Stomach (tissue), 8 donors: Measurements from ENCODE around the gene ATG9A. TPM values are rescaled to one million over a fixed set of nuclear protein-coding genes. Genes with fewer than 3 reads are reported as not detected.

Experiments
- polyA plus RNA-seq, 3 donors: library from polyadenylated mRNA; stranded (reverse); fragments of 200-250 nt; gene quantifications; one replicate each; pipeline ENCODE4 v1.2.3, GENCODE V29; 2013
- total RNA-seq, 5 donors: library from RNA; depleted of rRNA; stranded (reverse); fragments of >200 nt; gene quantifications; one replicate each; pipeline versions ENCODE4 v1.1.0 to v1.2.3, GENCODE V29; 2014 to 2016
- donor health status: healthy with polysubstance abuse.
- donor health status: Bipolar disorder and iron deficiency.
- donor health status: healthy.

ATG9A gene
- total and polyA plus RNA-seq, 8 donors = 1.4 to 100 (median 16.1) TPM

Other genes starting within 250 kb of the ATG9A start
- gene FEV, start 244.5 kb downstream of the ATG9A start, total RNA-seq = 1 to 10 TPM in 1 of 5 donors, not detected in 4; 1.3 TPM
- 1 to 10 TPM in 1 of 3 donors, under 1 TPM in 2; 0.28 to 6.4 (median 0.87) TPM for gene FEV, start 244.5 kb downstream of the ATG9A start, polyA plus RNA-seq
- 1 to 10 TPM in 1 of 5 donors, not detected in 4; 2.8 TPM for gene CRYBA2, start 236.2 kb downstream of the ATG9A start, total RNA-seq
- gene CRYBA2, start 236.2 kb downstream of the ATG9A start, polyA plus RNA-seq = 1 to 10 TPM; 1.2 to 7.5 (median 3.7) TPM
- gene CFAP65, start 188.1 kb downstream of the ATG9A start, total RNA-seq = 1 to 10 TPM in 1 of 5 donors, not detected in 4; 2.6 TPM
- under 1 TPM in 1 of 3 donors, not detected in 2; 0.10 TPM for gene CFAP65, start 188.1 kb downstream of the ATG9A start, polyA plus RNA-seq
- 10 to 100 TPM in 4 of 5 donors, under 1 TPM in 1; 0.58 to 59.1 (median 16.5) TPM for gene IHH, start 168.7 kb downstream of the ATG9A start, total RNA-seq
- 1 to 10 TPM; 6.4 to 9.0 (median 7.8) TPM for gene IHH, start 168.7 kb downstream of the ATG9A start, polyA plus RNA-seq
- gene NHEJ1, start 68.8 kb downstream of the ATG9A start, total RNA-seq = 10 to 100 TPM in 3 of 5 donors, 1 to 10 TPM in 2; 4.5 to 25.5 (median 13.2) TPM
- 10 to 100 TPM; 10.3 to 19.1 (median 10.4) TPM for gene NHEJ1, start 68.8 kb downstream of the ATG9A start, polyA plus RNA-seq
- 1 to 10 TPM in 2 of 5 donors, under 1 TPM in 3; 0.45 to 4.1 (median 0.92) TPM for gene SLC23A3, start 59.6 kb downstream of the ATG9A start, total RNA-seq
- gene SLC23A3, start 59.6 kb downstream of the ATG9A start, polyA plus RNA-seq = 1 to 10 TPM in 1 of 3 donors, under 1 TPM in 1, not detected in 1; 0.50 to 2.3 TPM
- gene CNPPD1, start 52.7 kb downstream of the ATG9A start, total RNA-seq = 10 to 100 TPM; 12.8 to 48.2 (median 36.2) TPM
- 10 to 100 TPM; 26.5 to 45.5 (median 34.2) TPM for gene CNPPD1, start 52.7 kb downstream of the ATG9A start, polyA plus RNA-seq
- gene RETREG2, start 51.4 kb downstream of the ATG9A start, total RNA-seq = 10 to 100 TPM; 31.9 to 97.3 (median 43.9) TPM
- gene RETREG2, start 51.4 kb downstream of the ATG9A start, polyA plus RNA-seq = 10 to 100 TPM; 23.9 to 52.5 (median 25.1) TPM
- gene ZFAND2B, start 22.9 kb downstream of the ATG9A start, total RNA-seq = 10 to 100 TPM; 21.3 to 79.7 (median 33.8) TPM
- gene ZFAND2B, start 22.9 kb downstream of the ATG9A start, polyA plus RNA-seq = 10 to 100 TPM; 45.0 to 81.3 (median 46.6) TPM
- 10 to 100 TPM in 4 of 5 donors, 1 to 10 TPM in 1; 8.2 to 41.5 (median 29.5) TPM for gene ABCB6, start 10.7 kb downstream of the ATG9A start, total RNA-seq
- 10 to 100 TPM in 2 of 3 donors, 1 to 10 TPM in 1; 8.4 to 47.8 (median 14.5) TPM for gene ABCB6, start 10.7 kb downstream of the ATG9A start, polyA plus RNA-seq
- gene ANKZF1, start 170 bp upstream of the ATG9A start, total RNA-seq = 100 to 1,000 TPM in 3 of 5 donors, 10 to 100 TPM in 2; 33.9 to 263 (median 138) TPM
- gene ANKZF1, start 170 bp upstream of the ATG9A start, polyA plus RNA-seq = 10 to 100 TPM; 27.8 to 36.6 (median 33.4) TPM
- 10 to 100 TPM in 1 of 5 donors, 1 to 10 TPM in 2, under 1 TPM in 1, not detected in 1; 0.58 to 31.4 (median 4.5) TPM for gene GLB1L, start 15.8 kb upstream of the ATG9A start, total RNA-seq
- gene GLB1L, start 15.8 kb upstream of the ATG9A start, polyA plus RNA-seq = 1 to 10 TPM; 2.6 to 4.9 (median 2.6) TPM
- gene STK16, start 15.8 kb upstream of the ATG9A start, total RNA-seq = 10 to 100 TPM in 4 of 5 donors, 1 to 10 TPM in 1; 1.2 to 55.6 (median 23.7) TPM
- 10 to 100 TPM; 38.8 to 55.9 (median 45.1) TPM for gene STK16, start 15.8 kb upstream of the ATG9A start, polyA plus RNA-seq
- not detected for gene TUBA4B, start 23.6 kb upstream of the ATG9A start, total RNA-seq
- gene TUBA4B, start 23.6 kb upstream of the ATG9A start, polyA plus RNA-seq = not detected
- gene TUBA4A, start 24.3 kb upstream of the ATG9A start, total RNA-seq = 100 to 1,000 TPM in 1 of 5 donors, 10 to 100 TPM in 4; 18.7 to 141 (median 27.2) TPM
- 10 to 100 TPM; 28.9 to 68.8 (median 51.0) TPM for gene TUBA4A, start 24.3 kb upstream of the ATG9A start, polyA plus RNA-seq
- gene DNAJB2, start 49.7 kb upstream of the ATG9A start, total RNA-seq = 10 to 100 TPM; 24.4 to 88.8 (median 47.8) TPM
- gene DNAJB2, start 49.7 kb upstream of the ATG9A start, polyA plus RNA-seq = 10 to 100 TPM; 62.5 to 85.8 (median 77.5) TPM
- gene PTPRN, start 79.8 kb upstream of the ATG9A start, total RNA-seq = 10 to 100 TPM in 1 of 5 donors, 1 to 10 TPM in 3, not detected in 1; 2.8 to 11.3 (median 7.4) TPM
- gene PTPRN, start 79.8 kb upstream of the ATG9A start, polyA plus RNA-seq = 1 to 10 TPM; 1.1 to 3.6 (median 1.5) TPM
- not detected for gene RESP18, start 103.1 kb upstream of the ATG9A start, total RNA-seq
- gene RESP18, start 103.1 kb upstream of the ATG9A start, polyA plus RNA-seq = not detected
- 100 to 1,000 TPM in 1 of 5 donors, 10 to 100 TPM in 4; 32.7 to 147 (median 46.4) TPM for gene DNPEP, start 158.3 kb upstream of the ATG9A start, total RNA-seq
- 100 to 1,000 TPM in 2 of 3 donors, 10 to 100 TPM in 1; 69.2 to 114 (median 105) TPM for gene DNPEP, start 158.3 kb upstream of the ATG9A start, polyA plus RNA-seq
- gene DES, start 188.7 kb upstream of the ATG9A start, total RNA-seq = 1,000 to 10,000 TPM; 1,078 to 5,539 (median 2,913) TPM
- gene DES, start 188.7 kb upstream of the ATG9A start, polyA plus RNA-seq = 100 to 1,000 TPM; 122 to 803 (median 204) TPM
- 100 to 1,000 TPM in 1 of 5 donors, 10 to 100 TPM in 3, 1 to 10 TPM in 1; 7.4 to 106 (median 30.4) TPM for gene SPEG, start 205.2 kb upstream of the ATG9A start, total RNA-seq
- 10 to 100 TPM in 1 of 3 donors, 1 to 10 TPM in 2; 9.8 to 65.1 (median 9.9) TPM for gene SPEG, start 205.2 kb upstream of the ATG9A start, polyA plus RNA-seq